GM12873 (cell line): ENCODE results near the gene RHOBTB3.

Source experiments
- CTCF ChIP-seq: IDR thresholded peaks from 2 replicates; pipeline ENCODE4 v1.5.1; 2012; ENCODE audit warnings: low read depth, mild to moderate bottlenecking, moderate library complexity, low read length, control low read depth; ENCODE audit not compliant: insufficient read depth; ENCODE audit errors: missing control alignments

Gene RHOBTB3

GRCh38 chr5:95836544-95836943 is 105.4 kb downstream of the RHOBTB3 start:
- no peak for TF ChIP-seq CTCF

GRCh38 chr5:95837492-95837891 is 106.4 kb downstream of the RHOBTB3 start:
- no peak for TF ChIP-seq CTCF

GRCh38 chr5:95838001-95838520 is 106.9 kb downstream of the RHOBTB3 start:
- no peak for TF ChIP-seq CTCF

GRCh38 chr5:95838556-95838955 is 107.4 kb downstream of the RHOBTB3 start:
- no peak for TF ChIP-seq CTCF

GRCh38 chr5:95839658-95840057 is 108.5 kb downstream of the RHOBTB3 start:
- no peak for TF ChIP-seq CTCF

GRCh38 chr5:95840956-95841705 is 110.0 kb downstream of the RHOBTB3 start:
- no peak for TF ChIP-seq CTCF

- TF ChIP-seq CTCF: no peak
Observed at GRCh38 chr5:95841914-95842812, 111.0 kb downstream of the RHOBTB3 start.
